Measurements from ENCODE around the gene TXNRD1.

- no peak for TF ChIP-seq CTCF (conservative IDR thresholded peaks at IDR 0.05 in 1 of 2, IDR thresholded peaks at IDR 0.05 in 1 of 2; ENCODE audit: low read depth in 1 of 2, low read length in 2 of 2)
- TF ChIP-seq EZH2 (IDR thresholded peaks at IDR 0.05; ENCODE audit: low read length, missing control alignments), result no peak
These were observed 141.9 kb downstream of the TXNRD1 start for GRCh38 chr12:104357421-104357952.
